RWPE1 (cell line): ENCODE measurements around the gene ASAP2.

ENCODE experiments used
- CTCF ChIA-PET: fragments of 350-600 bp; sonication (Branson Sonifier 250); formaldehyde crosslinking; extraction: SDS; loops from one replicate; lab custom pipeline; 2021; lab: Yijun Ruan, JAX
- POLR2A ChIA-PET: fragments of 400-600 bp; formaldehyde crosslinking; extraction: SDS; loops from one replicate; lab custom pipeline; 2020; ENCODE audit warnings: antibody characterized with exemption; ENCODE audit not compliant: low non-redundant PET; lab: Yijun Ruan, JAX
- DNase-seq: peaks from one replicate; pipeline ENCODE4 v3.0.0; 2012; ENCODE audit warnings: low spot score
- H3K27ac ChIP-seq: fragments of 450-650 bp; 2 replicates; pipeline ENCODE4 v1.5.1; 2017
- CTCF ChIP-seq: fragments of 450-650 bp; conservative IDR thresholded peaks from 2 replicates; pipeline ENCODE4 v1.5.1; 2017; ENCODE audit warnings: low read depth, mild to moderate bottlenecking

ASAP2 gene

DNA sequence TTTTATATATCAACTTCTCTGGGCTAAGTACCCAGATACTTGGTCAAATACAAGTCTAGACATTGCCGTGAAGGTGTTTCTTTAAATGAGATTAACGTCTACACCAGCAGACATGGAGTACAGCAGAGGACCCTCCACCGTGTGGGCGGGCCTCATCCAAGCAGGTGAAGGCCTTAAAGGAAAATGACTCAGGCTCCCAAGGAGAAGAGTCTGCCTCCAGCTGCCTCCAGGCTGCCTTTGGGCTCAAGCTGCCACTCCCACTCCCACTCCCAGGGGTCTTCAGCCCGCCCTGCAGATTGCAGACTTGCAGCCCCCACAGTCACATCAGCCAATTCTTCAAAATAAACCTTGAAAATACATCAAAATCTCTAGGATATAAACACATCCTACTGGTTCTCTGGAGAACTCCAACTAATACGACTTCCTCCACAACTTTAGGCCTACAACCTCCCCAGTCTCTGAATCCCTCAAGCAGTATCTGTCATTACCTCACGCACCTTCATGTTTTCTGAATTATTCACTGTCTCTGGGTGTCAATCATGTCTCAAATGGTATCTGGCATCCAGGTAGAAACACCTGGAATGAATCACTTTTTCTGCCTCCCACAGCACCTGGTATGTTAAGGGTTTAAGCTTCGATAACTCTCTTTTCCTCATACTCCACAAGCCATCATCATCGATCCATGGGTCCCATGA, 209.8 kb downstream of the ASAP2 start:
- no peak for TF ChIP-seq CTCF
- DNase-seq: peak; percentile 87
- ChIA-PET POLR2A (no interaction called here), CTCF (no interaction called here)
- no peak overlapping the region for H3K27ac ChIP-seq

DNA sequence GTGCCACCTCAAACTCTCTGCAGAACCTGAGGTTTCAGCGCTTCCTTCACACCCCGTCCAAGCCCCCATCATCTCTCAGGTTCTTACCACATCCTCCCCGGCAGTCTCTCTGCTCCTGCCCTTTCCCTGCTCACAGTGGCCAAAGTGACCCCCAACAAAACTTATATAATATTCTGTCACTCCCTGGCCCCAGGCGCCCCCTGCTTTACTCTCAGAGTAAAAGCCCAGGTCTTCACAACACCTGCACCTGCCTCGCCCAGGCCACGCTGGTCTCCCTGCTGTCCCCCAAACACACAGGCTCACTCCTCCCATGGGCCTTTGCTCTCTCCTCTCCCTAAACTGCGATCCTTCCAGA, 210.3 kb downstream of the ASAP2 start:
- H3K27ac ChIP-seq: no peak overlapping the region
- POLR2A ChIA-PET: no interaction called here

GRCh38 chr2:9417725-9418124, 211.1 kb downstream of the ASAP2 start:
- H3K27ac ChIP-seq: no peak overlapping the region
- ChIA-PET CTCF (interaction anchor here (0.7 kb wide), 1 partner anchor 208 kb away, joined by 4 read pairs; no protein-coding TSS in a partner anchor), POLR2A (no interaction called here)
- TF ChIP-seq CTCF: no peak
- no peak for DNase-seq

More for the DNA sequence above, 210.3 kb downstream of the ASAP2 start:
- CTCF ChIA-PET: no interaction called here
- TF ChIP-seq CTCF: no peak
- no peak for DNase-seq

DNA sequence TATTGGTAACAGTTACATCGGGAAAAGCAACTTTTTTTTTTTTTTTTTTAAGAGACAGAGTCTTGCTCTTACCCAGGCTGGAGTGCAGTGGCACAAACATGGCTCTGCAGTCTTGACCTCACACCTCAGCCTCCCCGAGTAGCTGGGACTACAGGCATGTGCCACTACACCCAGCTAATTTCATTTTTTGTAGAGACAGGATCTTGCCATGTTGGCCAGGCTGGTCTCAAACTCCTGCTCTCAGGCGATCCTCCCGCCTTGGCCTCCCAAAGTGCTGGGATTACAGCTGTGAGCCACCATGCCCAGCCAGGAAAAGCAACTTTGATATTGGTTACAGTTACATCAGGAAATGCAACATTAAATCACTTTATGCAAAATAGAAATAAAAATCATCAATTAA, 212.1 kb downstream of the ASAP2 start:
- POLR2A ChIA-PET: no interaction called here
- CTCF ChIA-PET: no interaction called here

GRCh38 chr2:9419541-9419940, 212.9 kb downstream of the ASAP2 start:
- CTCF ChIA-PET: no interaction called here
- TF ChIP-seq CTCF: no peak
- POLR2A ChIA-PET: no interaction called here
- H3K27ac ChIP-seq: no peak overlapping the region
- DNase-seq: no peak

More for the DNA sequence above, 212.1 kb downstream of the ASAP2 start:
- TF ChIP-seq CTCF: no peak
- DNase-seq: no peak
- H3K27ac ChIP-seq: no peak overlapping the region

- TF ChIP-seq CTCF: no peak
- POLR2A ChIA-PET: no interaction called here
- H3K27ac ChIP-seq: no peak overlapping the region
- CTCF ChIA-PET: no interaction called here
- no peak for DNase-seq
Observed at GRCh38 chr2:9420495-9420894, 213.9 kb downstream of the ASAP2 start.
